SIG-M5 (cell line): Measurements from ENCODE around the gene ARFGEF3.
"Not testable (repeated sequence)": the region's sequence is repeated elsewhere in the genome, so short reads cannot be mapped to it uniquely, and the experiment has no call there.

Experiments
- DNase-seq: peaks from one replicate; lab custom pipeline; 2025; lab: John Stamatoyannopoulos, UW

ARFGEF3 gene

DNA sequence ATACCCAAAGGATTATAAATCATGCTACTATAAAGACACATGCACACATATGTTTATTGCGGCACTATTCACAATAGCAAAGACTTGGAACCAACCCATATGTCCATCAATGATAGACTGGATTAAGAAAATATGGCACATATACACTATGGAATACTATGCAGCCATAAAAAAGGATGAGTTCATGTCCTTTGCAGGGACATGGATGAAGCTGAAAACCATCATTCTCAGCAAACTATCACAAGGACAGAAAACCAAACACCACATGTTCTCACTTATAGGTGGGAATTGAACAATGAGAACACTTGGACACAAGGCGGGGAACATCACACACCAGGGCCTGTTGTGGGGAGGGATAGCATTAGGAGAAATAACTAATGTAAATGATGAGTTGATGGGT lies 50.8 kb downstream of the ARFGEF3 start:
- not testable (repeated sequence) for DNase-seq

DNA sequence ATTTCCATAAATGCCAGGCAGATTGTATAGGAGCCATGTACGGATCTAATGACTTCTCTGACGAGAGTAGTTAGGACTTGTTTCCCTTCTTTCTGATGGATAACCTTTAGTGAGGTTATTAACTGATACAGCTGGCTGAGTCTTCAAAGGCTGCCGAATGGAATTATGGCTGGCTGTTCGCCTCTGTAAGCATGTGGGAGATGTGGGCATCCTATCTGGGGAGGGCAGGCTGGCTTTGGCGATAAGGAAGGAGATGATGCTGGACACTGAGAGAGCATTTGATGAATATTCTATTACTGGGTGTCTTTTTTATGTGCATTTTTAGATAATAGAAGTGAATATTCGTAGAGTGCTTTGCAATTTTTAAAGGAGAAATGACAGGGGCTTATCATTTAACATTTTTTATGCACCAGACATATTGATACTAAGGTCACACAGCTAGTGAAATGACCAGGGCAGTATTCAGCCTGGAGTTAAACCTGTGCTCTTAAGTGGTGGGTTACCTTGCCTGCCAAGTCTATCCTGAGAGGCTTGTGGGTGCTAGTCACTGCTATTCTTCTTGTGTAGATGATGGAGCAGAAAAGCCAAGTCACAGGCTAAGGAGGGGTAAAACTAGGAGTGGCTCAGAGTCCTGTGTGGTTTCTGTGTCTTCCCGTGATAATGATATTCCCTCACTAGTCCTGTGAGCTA lies 53.5 kb downstream of the ARFGEF3 start:
- no peak for DNase-seq

DNA sequence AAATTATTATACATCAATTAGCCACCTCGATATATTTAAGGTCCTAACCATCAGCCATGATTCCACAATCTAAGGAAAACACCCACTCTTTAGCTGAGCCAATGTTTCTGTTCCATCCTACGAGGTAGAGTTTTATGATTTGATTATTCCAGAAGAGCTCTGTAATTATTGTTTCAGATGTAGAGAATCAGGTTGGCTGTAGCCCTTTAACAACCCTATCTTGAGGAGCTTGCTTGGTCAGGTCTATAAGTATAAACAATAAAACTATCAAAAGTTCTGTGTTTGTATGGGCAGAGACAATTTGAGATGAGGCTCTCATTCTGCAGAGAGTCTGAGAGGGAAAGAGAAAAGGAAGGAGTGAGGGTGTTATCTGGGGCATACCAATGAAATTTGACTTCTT lies 56.7 kb downstream of the ARFGEF3 start, which contains the start of gene PBOV1:
Gene PBOV1, minus strand, starts transcription at position 43 of the 400 bp plus-strand sequence. CDS start 96 bp downstream, outside the sequence.
- no peak for DNase-seq

DNA sequence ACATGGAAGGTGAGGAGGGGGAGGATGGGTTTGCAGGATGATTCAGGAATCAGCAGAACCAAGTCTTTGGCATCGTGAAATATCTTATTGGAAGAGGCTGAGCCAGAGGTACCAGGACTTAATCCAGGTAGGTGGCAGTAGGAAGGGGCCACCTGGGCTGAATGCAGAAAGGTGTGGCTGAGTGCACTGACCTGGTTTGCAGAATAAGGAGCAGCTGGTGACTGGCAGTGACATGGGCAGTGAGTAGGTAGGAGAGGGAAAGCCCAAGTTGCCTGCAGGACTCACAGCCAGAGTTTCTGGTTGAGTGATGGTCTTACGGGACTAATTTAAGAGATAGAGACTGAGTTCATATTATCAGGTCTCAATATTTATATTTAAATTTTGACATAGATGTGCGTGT lies 57.7 kb downstream of the ARFGEF3 start:
- DNase-seq = no peak

DNA sequence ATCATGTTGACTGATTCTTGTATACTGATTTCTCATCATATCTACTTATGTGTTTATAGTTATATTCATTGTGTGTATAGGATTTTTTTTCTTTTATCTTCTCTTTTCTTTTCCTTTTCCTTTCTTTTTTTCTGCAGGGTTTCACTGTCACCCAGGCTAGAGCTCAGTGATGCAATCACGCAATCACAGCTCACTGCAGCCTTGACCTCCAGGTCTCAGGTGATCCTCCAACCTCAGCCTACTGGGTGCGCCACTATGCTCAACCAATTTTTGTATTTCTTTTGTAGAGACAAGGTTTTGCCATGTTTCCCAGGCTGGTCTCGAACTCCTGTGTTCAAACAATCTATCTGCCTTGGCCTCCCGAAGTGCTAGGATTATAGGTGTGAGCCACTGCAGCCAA lies 58.2 kb downstream of the ARFGEF3 start:
- no peak for DNase-seq

DNA sequence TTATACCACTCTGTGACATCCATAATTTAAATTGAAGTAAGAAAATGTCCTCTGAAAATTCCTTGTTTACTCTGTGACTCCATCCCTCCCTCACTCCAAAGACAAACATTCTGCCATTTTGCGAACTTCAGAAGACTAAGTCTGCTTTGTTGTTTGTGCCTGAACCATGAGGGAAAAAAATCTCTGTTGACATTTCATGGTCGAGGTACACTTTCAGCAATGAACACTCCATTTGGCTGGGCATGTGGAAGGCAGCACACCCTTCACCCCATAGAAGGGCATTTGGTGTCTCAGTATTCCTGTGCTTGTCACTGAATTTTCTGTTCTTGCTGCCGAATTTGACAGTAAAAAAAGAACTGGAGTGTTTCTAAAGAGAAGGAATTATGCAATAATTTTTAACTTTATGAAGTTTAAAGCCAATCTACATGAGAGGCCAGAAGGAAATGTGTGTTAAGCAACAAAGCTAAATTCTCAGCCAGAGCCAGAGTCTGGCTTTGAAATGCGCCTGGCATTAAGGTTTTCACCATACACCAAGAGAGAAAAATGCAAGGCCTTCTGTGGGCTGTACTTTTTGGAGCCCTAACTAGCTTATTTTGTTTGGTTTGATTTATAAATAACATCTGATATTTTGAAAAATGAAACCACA lies 61.3 kb downstream of the ARFGEF3 start:
- no peak for DNase-seq

GRCh38 chr6:138225953-138226352 lies 64.2 kb downstream of the ARFGEF3 start:
- DNase-seq = no peak

GRCh38 chr6:138226700-138227315 lies 65.1 kb downstream of the ARFGEF3 start:
- no peak for DNase-seq

DNA sequence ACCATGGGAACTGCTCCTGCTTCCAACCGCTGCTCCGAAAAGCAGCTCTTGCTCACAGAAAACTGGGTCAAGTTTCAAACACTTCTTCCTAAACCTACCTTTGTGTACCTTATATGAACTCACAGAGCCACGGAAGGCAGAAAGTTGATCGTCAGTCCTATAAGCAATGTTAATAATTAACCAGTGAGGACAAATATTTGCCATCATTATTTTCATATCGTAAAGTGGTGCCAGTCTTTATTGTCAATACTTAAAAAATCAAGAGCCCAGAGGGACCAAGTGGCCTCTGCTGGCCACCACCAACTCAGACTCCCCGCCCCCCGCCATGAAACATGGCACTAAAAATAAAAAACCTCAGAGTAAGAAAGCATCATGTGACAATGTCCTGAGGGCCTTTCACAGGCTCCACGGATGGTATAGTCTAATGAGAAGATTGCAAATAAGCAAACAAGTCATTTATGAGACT lies 65.6 kb downstream of the ARFGEF3 start:
- no peak for DNase-seq

- DNase-seq = no peak
These were observed 67.3 kb downstream of the ARFGEF3 start for GRCh38 chr6:138229072-138229471.

DNA sequence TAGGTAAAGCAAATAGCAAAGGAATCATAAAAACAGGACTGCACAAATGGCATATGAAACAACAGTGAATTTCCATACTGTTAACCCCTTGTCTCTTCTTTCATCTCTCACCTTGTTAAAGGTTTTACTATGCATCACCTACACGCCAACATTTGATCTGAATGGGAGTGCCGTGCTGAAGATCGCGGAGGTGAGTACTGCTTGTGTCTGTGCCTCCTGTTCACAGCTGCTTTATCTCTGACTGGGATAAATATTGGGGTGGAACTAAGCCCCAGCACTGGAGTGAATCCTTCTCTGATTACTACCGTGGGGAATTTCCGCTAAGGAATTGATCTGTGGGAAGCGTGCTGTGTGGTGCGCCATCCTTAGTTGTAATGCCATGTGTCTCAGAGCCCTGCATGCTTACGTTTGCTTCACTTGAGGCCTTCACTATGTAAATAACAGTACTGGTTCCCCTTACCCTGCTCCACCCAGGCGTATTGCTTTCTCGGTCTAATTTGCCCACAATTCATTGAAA lies 68.0 kb downstream of the ARFGEF3 start:
- no peak for DNase-seq

DNA sequence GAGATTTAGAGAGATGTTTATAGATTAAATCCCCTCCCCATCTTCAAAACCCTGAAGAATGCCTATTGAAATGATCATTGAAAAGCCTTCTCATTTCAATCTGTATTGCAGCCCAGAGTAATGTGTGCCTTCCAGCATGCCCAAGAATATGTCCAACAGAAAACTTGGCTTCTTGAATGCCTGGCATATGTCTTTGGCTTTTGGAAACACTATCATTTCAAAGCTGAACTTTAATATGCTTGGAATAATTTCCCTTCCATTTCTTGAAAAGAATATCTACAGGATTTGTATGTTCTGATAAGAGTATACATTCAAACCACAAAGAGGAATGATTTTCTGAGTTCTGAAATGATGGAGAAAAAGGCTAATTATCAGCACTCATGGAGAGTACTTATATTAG lies 68.5 kb downstream of the ARFGEF3 start:
- no peak for DNase-seq

- no peak for DNase-seq
These were observed 69.1 kb downstream of the ARFGEF3 start for GRCh38 chr6:138230759-138231380.

DNA sequence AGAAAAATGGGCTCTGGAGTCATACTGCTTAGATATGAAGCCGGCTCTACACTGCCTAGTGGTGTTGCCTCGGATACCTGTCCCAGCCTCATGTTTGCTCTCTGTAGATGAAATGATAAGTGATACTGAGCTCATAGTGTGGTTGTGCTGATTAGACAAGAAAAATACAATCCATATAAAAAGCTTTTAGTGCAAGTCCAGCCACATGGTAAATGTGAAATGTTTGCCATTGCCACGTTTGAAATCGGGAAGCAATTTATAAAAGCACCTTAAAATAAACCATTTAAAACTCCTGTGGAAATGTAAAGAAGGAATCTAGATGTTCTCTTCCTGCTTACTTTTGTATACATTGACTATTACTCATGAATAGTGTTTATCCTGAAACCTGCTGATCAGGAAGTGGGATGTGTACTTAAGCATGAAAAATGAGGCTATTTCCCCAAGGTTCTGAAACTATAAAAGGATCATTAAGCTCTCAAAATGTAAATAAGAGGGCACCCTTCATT lies 69.7 kb downstream of the ARFGEF3 start:
- no peak for DNase-seq

GRCh38 chr6:138234363-138234762 lies 72.6 kb downstream of the ARFGEF3 start:
- DNase-seq = no peak

- no peak for DNase-seq
These were observed 73.5 kb downstream of the ARFGEF3 start for GRCh38 chr6:138235205-138235604.

DNA sequence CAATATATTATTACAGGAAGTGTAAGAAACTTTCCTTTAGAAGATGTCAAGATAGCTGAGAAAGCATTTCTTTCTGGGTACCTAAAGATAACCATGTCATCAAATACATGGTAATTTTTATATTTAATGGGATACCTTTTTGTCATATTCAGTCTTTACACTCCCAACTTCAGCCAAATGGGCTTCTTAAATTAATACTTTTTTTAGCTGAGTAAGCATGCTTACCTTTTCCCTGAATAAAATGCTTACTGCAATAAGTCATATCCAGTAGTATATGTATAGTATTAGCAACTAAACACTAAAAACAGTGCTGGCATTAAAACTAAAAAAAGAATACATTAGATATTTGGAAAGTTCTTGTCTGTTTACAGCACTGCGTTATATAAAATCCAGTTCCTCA lies 74.0 kb downstream of the ARFGEF3 start:
- DNase-seq = no peak

DNA sequence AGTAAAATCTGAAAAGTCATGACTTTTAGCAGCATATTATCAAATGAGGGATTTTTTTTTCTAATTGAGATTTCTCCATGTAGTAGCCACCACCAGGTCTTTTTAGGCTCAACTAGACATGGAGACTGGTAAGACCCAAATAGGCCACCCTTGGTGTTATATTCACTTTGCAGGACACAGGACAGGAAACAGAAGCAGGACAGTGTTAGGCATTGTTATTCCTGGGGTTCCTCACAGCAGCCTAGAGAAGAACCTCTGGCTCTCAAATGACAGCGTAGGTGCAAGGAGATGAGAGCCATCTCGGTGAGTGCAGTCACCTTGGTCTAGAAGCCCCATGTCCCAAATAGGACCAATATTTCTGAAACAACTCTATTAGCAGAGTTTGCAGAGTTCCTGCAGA lies 75.7 kb downstream of the ARFGEF3 start:
- DNase-seq = no peak

DNA sequence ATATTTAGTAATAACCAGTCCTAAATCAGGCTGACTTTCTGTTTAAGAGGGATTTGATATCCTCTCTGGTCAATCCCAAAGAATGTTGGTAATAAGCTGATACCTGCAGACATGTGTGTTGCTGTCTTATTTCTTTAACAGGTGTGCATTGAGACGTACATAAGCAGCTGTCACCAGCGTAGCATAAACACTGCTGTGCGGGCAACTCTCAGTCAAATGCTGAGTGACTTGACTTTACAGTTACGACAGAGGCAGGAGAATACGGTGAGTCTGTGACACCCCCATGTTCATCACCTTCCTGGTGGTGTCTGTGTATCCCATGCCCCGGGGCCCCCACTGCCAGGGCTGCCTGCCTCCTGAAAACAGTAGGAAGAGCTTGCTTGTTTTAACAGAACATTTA lies 76.6 kb downstream of the ARFGEF3 start:
- no peak for DNase-seq

DNA sequence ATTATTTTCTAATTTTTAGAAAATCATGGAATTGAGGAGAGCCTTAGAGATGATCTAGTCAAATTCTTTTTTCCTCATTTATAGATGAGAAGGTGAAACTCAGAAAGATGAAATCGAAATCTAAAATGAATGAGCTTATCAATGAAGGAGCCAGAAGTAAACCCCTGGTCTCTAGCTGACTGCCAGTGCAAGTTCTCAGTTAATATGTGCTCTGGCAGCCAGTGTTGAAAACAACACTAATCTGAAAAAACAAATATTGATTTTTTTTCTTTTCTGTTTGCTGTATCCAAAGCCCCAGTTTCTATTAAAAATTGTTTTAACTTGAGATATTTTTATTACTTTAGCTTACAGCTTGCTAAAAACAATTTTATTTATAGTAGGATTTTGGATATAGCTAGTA lies 78.0 kb downstream of the ARFGEF3 start:
- DNase-seq = no peak

GRCh38 chr6:138240476-138241245 lies 78.9 kb downstream of the ARFGEF3 start:
- no peak for DNase-seq

GRCh38 chr6:138241381-138241780 lies 79.6 kb downstream of the ARFGEF3 start:
- no peak for DNase-seq
